H1 (cell line): ENCODE data around the gene ZNF385D. TPM values are rescaled to one million over a fixed set of nuclear protein-coding genes. Genes with fewer than 3 reads are reported as not detected.

Experiments
- CBX5 ChIP-seq: fragments of 300-800, 300-1000 bp; sonication (generic); IDR thresholded peaks from 2 replicates; pipeline ENCODE4 v1.7.1; 2016; ENCODE audit warnings: antibody characterized with exemption, low read length, low read depth
- CHD1 ChIP-seq: IDR thresholded peaks from 2 replicates; pipeline ENCODE4 v1.6.1; 2012; ENCODE audit warnings: low read depth, low read length, improper control_type of control experiment
- POU5F1 ChIP-seq: IDR thresholded peaks from 2 replicates; pipeline ENCODE4 v1.6.1; 2011; ENCODE audit warnings: low read depth, mild to moderate bottlenecking, low read length, moderate library complexity
- SP4 ChIP-seq: IDR thresholded peaks from 2 replicates; pipeline ENCODE4 v1.6.1; 2012; ENCODE audit warnings: low read length, inconsistent platforms
- TAF7 ChIP-seq: optimal IDR thresholded peaks from 2 replicates; pipeline ENCODE3; 2011; ENCODE audit warnings: low read depth, mild to moderate bottlenecking, inconsistent platforms, low read length, moderate library complexity, borderline replicate concordance
- polyA plus RNA-seq, 7 experiments: library from polyadenylated mRNA; depleted of rRNA in 3 of 7; stranded (reverse) in 5 of 7; unstranded in 2 of 7; fragments of >200 nt in 5 of 7; fragments of 200-250 nt in 2 of 7; gene quantifications; 1 replicate in 5 of 7; 2 replicates in 1 of 7; 4 replicates in 1 of 7; pipeline versions ENCODE4 v1.2.1 to v1.2.3, GENCODE V29; 2011 to 2013; ENCODE audit warnings: missing spikeins in 2 of 7, mixed read lengths in 2 of 7
- total RNA-seq: library from RNA; stranded (reverse); fragmentation: NEBNext Ultra II Directional; extraction: Animal tissue kit (Norgen Biotek cat#: 25700); gene quantifications from 2 replicates; pipeline ENCODE4 v1.2.1, GENCODE V29; 2021
- TF ChIP-seq, protein P1 (sequence below): fragments of 300-600 bp; sonication (generic); IDR thresholded peaks from 2 replicates; pipeline ENCODE4 v1.7.1; 2012; ENCODE audit warnings: low read length, moderate library complexity, mild to moderate bottlenecking, inconsistent platforms; ENCODE audit not compliant: insufficient replicate concordance

Gene ZNF385D
- total and polyA plus RNA-seq, 2 of the 8 experiments (the other 6 are each of a cell fraction or from before 2014, with no cell fraction given), result 5.9 to 10.8 TPM

DNA sequence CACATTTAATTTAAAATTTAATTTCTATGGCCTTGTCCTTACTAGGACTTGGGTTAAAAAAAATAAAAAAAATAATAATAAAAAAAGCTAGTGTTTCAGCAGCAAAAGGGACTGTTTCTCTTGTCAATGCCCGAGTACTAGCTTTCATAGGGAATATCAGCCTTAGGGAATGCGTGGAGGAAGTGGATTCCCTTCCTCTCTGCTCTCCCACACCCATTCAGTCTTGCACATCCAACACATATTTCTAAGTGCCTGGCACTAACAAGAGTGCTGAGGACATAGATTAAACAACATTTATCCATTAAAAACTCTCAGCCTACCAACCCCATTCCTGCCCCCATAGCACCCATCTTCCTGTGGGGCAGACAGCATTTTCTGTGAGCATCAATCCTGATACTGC, 6.2 kb downstream of the ZNF385D start (continued):
- TF ChIP-seq, protein P1, sequence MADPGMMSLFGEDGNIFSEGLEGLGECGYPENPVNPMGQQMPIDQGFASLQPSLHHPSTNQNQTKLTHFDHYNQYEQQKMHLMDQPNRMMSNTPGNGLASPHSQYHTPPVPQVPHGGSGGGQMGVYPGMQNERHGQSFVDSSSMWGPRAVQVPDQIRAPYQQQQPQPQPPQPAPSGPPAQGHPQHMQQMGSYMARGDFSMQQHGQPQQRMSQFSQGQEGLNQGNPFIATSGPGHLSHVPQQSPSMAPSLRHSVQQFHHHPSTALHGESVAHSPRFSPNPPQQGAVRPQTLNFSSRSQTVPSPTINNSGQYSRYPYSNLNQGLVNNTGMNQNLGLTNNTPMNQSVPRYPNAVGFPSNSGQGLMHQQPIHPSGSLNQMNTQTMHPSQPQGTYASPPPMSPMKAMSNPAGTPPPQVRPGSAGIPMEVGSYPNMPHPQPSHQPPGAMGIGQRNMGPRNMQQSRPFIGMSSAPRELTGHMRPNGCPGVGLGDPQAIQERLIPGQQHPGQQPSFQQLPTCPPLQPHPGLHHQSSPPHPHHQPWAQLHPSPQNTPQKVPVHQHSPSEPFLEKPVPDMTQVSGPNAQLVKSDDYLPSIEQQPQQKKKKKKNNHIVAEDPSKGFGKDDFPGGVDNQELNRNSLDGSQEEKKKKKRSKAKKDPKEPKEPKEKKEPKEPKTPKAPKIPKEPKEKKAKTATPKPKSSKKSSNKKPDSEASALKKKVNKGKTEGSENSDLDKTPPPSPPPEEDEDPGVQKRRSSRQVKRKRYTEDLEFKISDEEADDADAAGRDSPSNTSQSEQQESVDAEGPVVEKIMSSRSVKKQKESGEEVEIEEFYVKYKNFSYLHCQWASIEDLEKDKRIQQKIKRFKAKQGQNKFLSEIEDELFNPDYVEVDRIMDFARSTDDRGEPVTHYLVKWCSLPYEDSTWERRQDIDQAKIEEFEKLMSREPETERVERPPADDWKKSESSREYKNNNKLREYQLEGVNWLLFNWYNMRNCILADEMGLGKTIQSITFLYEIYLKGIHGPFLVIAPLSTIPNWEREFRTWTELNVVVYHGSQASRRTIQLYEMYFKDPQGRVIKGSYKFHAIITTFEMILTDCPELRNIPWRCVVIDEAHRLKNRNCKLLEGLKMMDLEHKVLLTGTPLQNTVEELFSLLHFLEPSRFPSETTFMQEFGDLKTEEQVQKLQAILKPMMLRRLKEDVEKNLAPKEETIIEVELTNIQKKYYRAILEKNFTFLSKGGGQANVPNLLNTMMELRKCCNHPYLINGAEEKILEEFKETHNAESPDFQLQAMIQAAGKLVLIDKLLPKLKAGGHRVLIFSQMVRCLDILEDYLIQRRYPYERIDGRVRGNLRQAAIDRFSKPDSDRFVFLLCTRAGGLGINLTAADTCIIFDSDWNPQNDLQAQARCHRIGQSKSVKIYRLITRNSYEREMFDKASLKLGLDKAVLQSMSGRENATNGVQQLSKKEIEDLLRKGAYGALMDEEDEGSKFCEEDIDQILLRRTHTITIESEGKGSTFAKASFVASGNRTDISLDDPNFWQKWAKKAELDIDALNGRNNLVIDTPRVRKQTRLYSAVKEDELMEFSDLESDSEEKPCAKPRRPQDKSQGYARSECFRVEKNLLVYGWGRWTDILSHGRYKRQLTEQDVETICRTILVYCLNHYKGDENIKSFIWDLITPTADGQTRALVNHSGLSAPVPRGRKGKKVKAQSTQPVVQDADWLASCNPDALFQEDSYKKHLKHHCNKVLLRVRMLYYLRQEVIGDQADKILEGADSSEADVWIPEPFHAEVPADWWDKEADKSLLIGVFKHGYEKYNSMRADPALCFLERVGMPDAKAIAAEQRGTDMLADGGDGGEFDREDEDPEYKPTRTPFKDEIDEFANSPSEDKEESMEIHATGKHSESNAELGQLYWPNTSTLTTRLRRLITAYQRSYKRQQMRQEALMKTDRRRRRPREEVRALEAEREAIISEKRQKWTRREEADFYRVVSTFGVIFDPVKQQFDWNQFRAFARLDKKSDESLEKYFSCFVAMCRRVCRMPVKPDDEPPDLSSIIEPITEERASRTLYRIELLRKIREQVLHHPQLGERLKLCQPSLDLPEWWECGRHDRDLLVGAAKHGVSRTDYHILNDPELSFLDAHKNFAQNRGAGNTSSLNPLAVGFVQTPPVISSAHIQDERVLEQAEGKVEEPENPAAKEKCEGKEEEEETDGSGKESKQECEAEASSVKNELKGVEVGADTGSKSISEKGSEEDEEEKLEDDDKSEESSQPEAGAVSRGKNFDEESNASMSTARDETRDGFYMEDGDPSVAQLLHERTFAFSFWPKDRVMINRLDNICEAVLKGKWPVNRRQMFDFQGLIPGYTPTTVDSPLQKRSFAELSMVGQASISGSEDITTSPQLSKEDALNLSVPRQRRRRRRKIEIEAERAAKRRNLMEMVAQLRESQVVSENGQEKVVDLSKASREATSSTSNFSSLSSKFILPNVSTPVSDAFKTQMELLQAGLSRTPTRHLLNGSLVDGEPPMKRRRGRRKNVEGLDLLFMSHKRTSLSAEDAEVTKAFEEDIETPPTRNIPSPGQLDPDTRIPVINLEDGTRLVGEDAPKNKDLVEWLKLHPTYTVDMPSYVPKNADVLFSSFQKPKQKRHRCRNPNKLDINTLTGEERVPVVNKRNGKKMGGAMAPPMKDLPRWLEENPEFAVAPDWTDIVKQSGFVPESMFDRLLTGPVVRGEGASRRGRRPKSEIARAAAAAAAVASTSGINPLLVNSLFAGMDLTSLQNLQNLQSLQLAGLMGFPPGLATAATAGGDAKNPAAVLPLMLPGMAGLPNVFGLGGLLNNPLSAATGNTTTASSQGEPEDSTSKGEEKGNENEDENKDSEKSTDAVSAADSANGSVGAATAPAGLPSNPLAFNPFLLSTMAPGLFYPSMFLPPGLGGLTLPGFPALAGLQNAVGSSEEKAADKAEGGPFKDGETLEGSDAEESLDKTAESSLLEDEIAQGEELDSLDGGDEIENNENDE, result no peak
- no peak for TF ChIP-seq TAF7
- no peak for TF ChIP-seq POU5F1
- TF ChIP-seq CBX5, result no peak
- TF ChIP-seq SP4, result no peak
- TF ChIP-seq CHD1, result no peak
